ENCODE results near the gene MGA. TPM values are rescaled to one million over a fixed set of nuclear protein-coding genes. Genes with fewer than 3 reads are reported as not detected.
A peak's percentile ranks its signal among the peaks of the same experiment; 100 is the strongest.

The MGA gene
- polyA plus RNA-seq, 3 donors: 2.7 to 6.9 (median 4.2) TPM

DNA sequence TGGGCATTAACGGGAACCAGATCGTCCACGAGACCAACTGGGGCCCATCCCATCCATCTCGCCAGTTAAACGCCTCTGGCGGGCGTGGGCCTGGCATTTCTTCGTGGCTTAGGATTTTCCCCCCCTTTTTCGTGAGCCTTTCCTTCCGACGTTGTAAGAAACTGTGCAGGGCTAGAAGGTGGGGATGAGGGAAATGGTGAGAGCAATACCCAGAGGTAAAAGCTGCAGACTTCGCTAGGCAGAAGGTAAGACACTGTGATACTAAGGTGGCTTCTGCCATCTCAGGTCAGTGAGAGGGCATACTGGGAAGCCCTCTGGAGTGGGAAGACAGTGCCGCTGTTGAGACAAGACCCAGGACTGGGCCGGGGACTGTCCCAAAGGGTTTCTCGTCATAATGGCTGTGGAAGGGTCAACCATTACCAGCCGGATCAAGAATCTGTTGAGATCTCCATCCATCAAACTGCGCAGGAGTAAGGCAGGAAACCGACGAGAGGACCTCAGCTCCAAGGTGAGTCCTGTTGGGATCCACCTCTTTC, 114.7 kb downstream of the MGA start:
- peak overlapping the region; percentile 72 to 89 (median 83) for H3K4me3 ChIP-seq (replicated peaks in 1 of 3; ENCODE audit: low read depth in 2 of 3, low read length in 3 of 3)
- Mint-ChIP-seq H3K36me3 (peaks cover 15 to 21% of the 10 kb centered on the region in 2 donors), H3K4me1 (peaks cover 40% of the 10 kb centered on the region), H3K27me3 (ENCODE audit: low read depth in 3 of 3) (no peaks in the 10 kb centered on the region), H3K4me3 (peak overlapping the region; percentile 83 to 91), H3K9me3 (no peaks in the 10 kb centered on the region), H3K27ac (peak overlapping the region; percentile 80 to 96 (median 91))
- intact Hi-C loops (cut with micrococcal nuclease): loop anchor here (1.0 to 5.0 kb wide), 3 partner anchors 36 to 197 kb away; partner anchors contain the start of gene EHD4 (in 1 of the 2)
- peaks cover 28 to 32% of the 10 kb centered on the region in 2 donors for H3K4me1 ChIP-seq (ENCODE audit: control insufficient read depth in 1 of 2, insufficient read depth in 2 of 2, low read length in 2 of 2)
- peaks cover 4% of the 10 kb centered on the region for H4K20me1 ChIP-seq (ENCODE audit: insufficient read depth, low read length)
- H3K27me3 ChIP-seq (ENCODE audit: control insufficient read depth in 2 of 2, insufficient read depth in 2 of 2, low read length in 2 of 2): no peaks in the 10 kb centered on the region
- peak overlapping the region; percentile 94 for H3K4me2 ChIP-seq (replicated peaks; ENCODE audit: extremely low read depth, low read length, poor library complexity, severe bottlenecking)
- TF ChIP-seq, protein P1, sequence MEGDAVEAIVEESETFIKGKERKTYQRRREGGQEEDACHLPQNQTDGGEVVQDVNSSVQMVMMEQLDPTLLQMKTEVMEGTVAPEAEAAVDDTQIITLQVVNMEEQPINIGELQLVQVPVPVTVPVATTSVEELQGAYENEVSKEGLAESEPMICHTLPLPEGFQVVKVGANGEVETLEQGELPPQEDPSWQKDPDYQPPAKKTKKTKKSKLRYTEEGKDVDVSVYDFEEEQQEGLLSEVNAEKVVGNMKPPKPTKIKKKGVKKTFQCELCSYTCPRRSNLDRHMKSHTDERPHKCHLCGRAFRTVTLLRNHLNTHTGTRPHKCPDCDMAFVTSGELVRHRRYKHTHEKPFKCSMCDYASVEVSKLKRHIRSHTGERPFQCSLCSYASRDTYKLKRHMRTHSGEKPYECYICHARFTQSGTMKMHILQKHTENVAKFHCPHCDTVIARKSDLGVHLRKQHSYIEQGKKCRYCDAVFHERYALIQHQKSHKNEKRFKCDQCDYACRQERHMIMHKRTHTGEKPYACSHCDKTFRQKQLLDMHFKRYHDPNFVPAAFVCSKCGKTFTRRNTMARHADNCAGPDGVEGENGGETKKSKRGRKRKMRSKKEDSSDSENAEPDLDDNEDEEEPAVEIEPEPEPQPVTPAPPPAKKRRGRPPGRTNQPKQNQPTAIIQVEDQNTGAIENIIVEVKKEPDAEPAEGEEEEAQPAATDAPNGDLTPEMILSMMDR (IDR thresholded peaks at IDR 0.05): no peak
- H2AFZ ChIP-seq (ENCODE audit: insufficient read depth, low read depth, low read length, poor library complexity, severe bottlenecking): peak overlapping the region; percentile 86
- H3K9me3 ChIP-seq (replicated peaks in 1 of 2; ENCODE audit: control insufficient read depth in 1 of 2, insufficient read depth in 1 of 2, low read length in 2 of 2): no peaks in the 10 kb centered on the region
- peak overlapping the region; percentile 66 for H3K9ac ChIP-seq (ENCODE audit: insufficient read depth, low read length, poor library complexity, severe bottlenecking)
- peaks cover 12% of the 10 kb centered on the region for H3K79me2 ChIP-seq (ENCODE audit: insufficient read depth, low read length)
- WGBS (ENCODE audit: insufficient coverage): 10% methylated on average over 12 of the region's 19 CpGs
- H3K36me3 ChIP-seq (replicated peaks in 1 of 2; ENCODE audit: control insufficient read depth in 1 of 2, insufficient read depth in 2 of 2, low read length in 2 of 2): peaks cover 2 to 5% of the 10 kb centered on the region in 2 donors
- peak overlapping the region; percentile 76 to 81 for H3K27ac ChIP-seq (ENCODE audit: low read depth in 1 of 2, low read length in 2 of 2)
- DNase-seq: peak in 1 of 3 donors; percentile 7

DNA sequence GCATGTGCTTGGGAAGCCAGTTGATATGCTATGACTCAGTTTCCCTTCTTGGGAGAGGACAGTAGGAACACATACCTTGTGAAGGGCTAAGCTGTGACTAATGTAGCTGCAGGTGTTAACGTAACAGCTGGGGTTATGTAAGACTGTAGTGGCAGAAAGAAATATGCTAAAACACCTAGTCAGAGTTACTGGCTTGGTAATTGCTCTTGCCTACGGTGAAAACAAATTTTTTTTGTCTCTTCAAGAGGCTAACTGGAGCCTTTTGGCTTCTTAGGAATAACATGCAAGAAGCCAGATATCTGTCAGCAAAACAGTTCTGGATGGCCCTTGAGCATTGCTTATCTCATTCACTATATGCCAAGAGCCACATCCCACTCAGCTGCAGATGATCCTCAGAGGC, 115.4 kb downstream of the MGA start:
- Mint-ChIP-seq H3K4me1 (peaks cover 44% of the 10 kb centered on the region), H3K27me3 (ENCODE audit: low read depth in 3 of 3) (no peaks in the 10 kb centered on the region), H3K9me3 (no peaks in the 10 kb centered on the region), H3K27ac (no peak overlapping the region), H3K36me3 (peaks cover 15 to 19% of the 10 kb centered on the region in 2 donors), H3K4me3 (no peak overlapping the region)
- no peaks in the 10 kb centered on the region for H3K27me3 ChIP-seq (ENCODE audit: control insufficient read depth in 2 of 2, insufficient read depth in 2 of 2, low read length in 2 of 2)
- H3K4me1 ChIP-seq (ENCODE audit: control insufficient read depth in 1 of 2, insufficient read depth in 2 of 2, low read length in 2 of 2): peaks cover 28 to 32% of the 10 kb centered on the region in 2 donors
- H3K9ac ChIP-seq (ENCODE audit: insufficient read depth, low read length, poor library complexity, severe bottlenecking): no peak overlapping the region
- DNase-seq: peak in 1 of 3 donors; percentile 10
- WGBS (ENCODE audit: insufficient coverage): 60% methylated on average over 1 of the region's 2 CpGs
- TF ChIP-seq, protein P1 (IDR thresholded peaks at IDR 0.05): no peak
- H3K9me3 ChIP-seq (replicated peaks in 1 of 2; ENCODE audit: control insufficient read depth in 1 of 2, insufficient read depth in 1 of 2, low read length in 2 of 2): no peaks in the 10 kb centered on the region
- H3K79me2 ChIP-seq (ENCODE audit: insufficient read depth, low read length): peaks cover 12% of the 10 kb centered on the region
- H3K4me3 ChIP-seq (replicated peaks in 1 of 3; ENCODE audit: low read depth in 2 of 3, low read length in 3 of 3): peak overlapping the region in 1 of 3 experiments; percentile 89
- peak overlapping the region; percentile 94 for H3K4me2 ChIP-seq (replicated peaks; ENCODE audit: extremely low read depth, low read length, poor library complexity, severe bottlenecking)
- H3K36me3 ChIP-seq (replicated peaks in 1 of 2; ENCODE audit: control insufficient read depth in 1 of 2, insufficient read depth in 2 of 2, low read length in 2 of 2): no peaks in the 10 kb centered on the region
- H4K20me1 ChIP-seq (ENCODE audit: insufficient read depth, low read length): peaks cover 4% of the 10 kb centered on the region
- intact Hi-C loops (cut with micrococcal nuclease): no loop called here
- peak overlapping the region in 1 of 2 donors; percentile 81 for H3K27ac ChIP-seq (ENCODE audit: low read depth in 1 of 2, low read length in 2 of 2)
- H2AFZ ChIP-seq (ENCODE audit: insufficient read depth, low read depth, low read length, poor library complexity, severe bottlenecking): no peak overlapping the region
